ENCODE data around the gene RHOBTB1.
"Not testable (repeated sequence)": the region's sequence is repeated elsewhere in the genome, so short reads cannot be mapped to it uniquely, and the experiment has no call there.

RHOBTB1 gene

GRCh38 chr10:60975716-60976115 is 31.7 kb upstream of the RHOBTB1 start:
- POLR2A ChIA-PET = no interaction called here
- no peak for DNase-seq (ENCODE audit: extremely low spot score)
- no peak for TF ChIP-seq L3MBTL2 (conservative IDR thresholded peaks at IDR 0.05)
- no peak for TF ChIP-seq FOXM1 (IDR thresholded peaks at IDR 0.05; ENCODE audit: borderline replicate concordance)
- no peak for TF ChIP-seq CTBP1 (IDR thresholded peaks at IDR 0.05; ENCODE audit: borderline replicate concordance)
- no peak for TF ChIP-seq TARDBP (IDR thresholded peaks at IDR 0.05)
- TF ChIP-seq HDGF (IDR thresholded peaks at IDR 0.05; ENCODE audit: borderline replicate concordance) = no peak
- TF ChIP-seq FOXA1 (IDR thresholded peaks at IDR 0.05) = no peak
- CTCF ChIA-PET = no interaction called here

GRCh38 chr10:60974463-60975149 is 30.6 kb upstream of the RHOBTB1 start:
- POLR2A ChIA-PET = no interaction called here
- CTCF ChIA-PET = no interaction called here

GRCh38 chr10:60973086-60973485 is 29.1 kb upstream of the RHOBTB1 start:
- ChIA-PET POLR2A (no interaction called here), CTCF (no interaction called here)
- no peak for DNase-seq (ENCODE audit: extremely low spot score)
- TF ChIP-seq ZNF384 (IDR thresholded peaks at IDR 0.05) (no peak), NFRKB (IDR thresholded peaks at IDR 0.05) (no peak), BHLHE40 (IDR thresholded peaks at IDR 0.05; ENCODE audit: borderline replicate concordance) (no peak), ELF4 (IDR thresholded peaks at IDR 0.05) (no peak), CTBP1 (IDR thresholded peaks at IDR 0.05; ENCODE audit: borderline replicate concordance) (no peak), L3MBTL2 (conservative IDR thresholded peaks at IDR 0.05) (no peak), HDGF (IDR thresholded peaks at IDR 0.05; ENCODE audit: borderline replicate concordance) (no peak), SP1 (IDR thresholded peaks at IDR 0.05) (no peak), FOXM1 (IDR thresholded peaks at IDR 0.05; ENCODE audit: borderline replicate concordance) (no peak), SUZ12 (IDR thresholded peaks at IDR 0.05) (no peak), TARDBP (IDR thresholded peaks at IDR 0.05) (no peak), PKNOX1 (IDR thresholded peaks at IDR 0.05) (no peak), FOXK2 (IDR thresholded peaks at IDR 0.05) (no peak), ARNT (IDR thresholded peaks at IDR 0.05) (no peak), FOXA1 (IDR thresholded peaks at IDR 0.05) (no peak), LEF1 (IDR thresholded peaks at IDR 0.05; ENCODE audit: borderline replicate concordance) (no peak)

More at GRCh38 chr10:60974463-60975149, 30.6 kb upstream of the RHOBTB1 start:
- TF ChIP-seq LEF1 (IDR thresholded peaks at IDR 0.05; ENCODE audit: borderline replicate concordance) = no peak
- no peak for TF ChIP-seq FOXM1 (IDR thresholded peaks at IDR 0.05; ENCODE audit: borderline replicate concordance)
- no peak for TF ChIP-seq CTBP1 (IDR thresholded peaks at IDR 0.05; ENCODE audit: borderline replicate concordance)
- TF ChIP-seq ARNT (IDR thresholded peaks at IDR 0.05) = no peak
- DNase-seq (ENCODE audit: extremely low spot score) = no peak

- POLR2A ChIA-PET; CTCF ChIA-PET; DNase-seq (ENCODE audit: extremely low spot score): not testable (repeated sequence)
These were observed 28.2 kb upstream of the RHOBTB1 start for GRCh38 chr10:60972181-60972580.

- CTCF ChIA-PET = no interaction called here
- POLR2A ChIA-PET = no interaction called here
- TF ChIP-seq FOXK2 (IDR thresholded peaks at IDR 0.05) = no peak
- no peak for DNase-seq (ENCODE audit: extremely low spot score)
These were observed 26.5 kb upstream of the RHOBTB1 start for GRCh38 chr10:60970526-60970925.

GRCh38 chr10:60968504-60968903 is 24.5 kb upstream of the RHOBTB1 start:
- TF ChIP-seq PKNOX1 (IDR thresholded peaks at IDR 0.05) = no peak
- no peak for TF ChIP-seq ZNF384 (IDR thresholded peaks at IDR 0.05)
- TF ChIP-seq L3MBTL2 (conservative IDR thresholded peaks at IDR 0.05) = no peak
- TF ChIP-seq TARDBP (IDR thresholded peaks at IDR 0.05) = no peak
- no peak for TF ChIP-seq CTBP1 (IDR thresholded peaks at IDR 0.05; ENCODE audit: borderline replicate concordance)
- no peak for TF ChIP-seq SUZ12 (IDR thresholded peaks at IDR 0.05)
- TF ChIP-seq BHLHE40 (IDR thresholded peaks at IDR 0.05; ENCODE audit: borderline replicate concordance) = no peak
- no peak for TF ChIP-seq FOXM1 (IDR thresholded peaks at IDR 0.05; ENCODE audit: borderline replicate concordance)
- no peak for TF ChIP-seq ELF4 (IDR thresholded peaks at IDR 0.05)
- ChIA-PET POLR2A (no interaction called here), CTCF (no interaction called here)
- no peak for DNase-seq (ENCODE audit: extremely low spot score)

- no peak for TF ChIP-seq HDGF (IDR thresholded peaks at IDR 0.05; ENCODE audit: borderline replicate concordance)
- TF ChIP-seq NFRKB (IDR thresholded peaks at IDR 0.05) = no peak
- no peak for TF ChIP-seq BHLHE40 (IDR thresholded peaks at IDR 0.05; ENCODE audit: borderline replicate concordance)
- no peak for TF ChIP-seq FOXA1 (IDR thresholded peaks at IDR 0.05)
- TF ChIP-seq FOXM1 (IDR thresholded peaks at IDR 0.05; ENCODE audit: borderline replicate concordance) = no peak
- TF ChIP-seq FOXK2 (IDR thresholded peaks at IDR 0.05) = no peak
- no peak for TF ChIP-seq TARDBP (IDR thresholded peaks at IDR 0.05)
- TF ChIP-seq L3MBTL2 (conservative IDR thresholded peaks at IDR 0.05) = no peak
- no peak for TF ChIP-seq ELF4 (IDR thresholded peaks at IDR 0.05)
- TF ChIP-seq LEF1 (IDR thresholded peaks at IDR 0.05; ENCODE audit: borderline replicate concordance) = no peak
- TF ChIP-seq CTBP1 (IDR thresholded peaks at IDR 0.05; ENCODE audit: borderline replicate concordance) = no peak
- TF ChIP-seq ZNF384 (IDR thresholded peaks at IDR 0.05) = no peak
- TF ChIP-seq PKNOX1 (IDR thresholded peaks at IDR 0.05) = no peak
- TF ChIP-seq ARNT (IDR thresholded peaks at IDR 0.05) = no peak
- no peak for DNase-seq (ENCODE audit: extremely low spot score)
- ChIA-PET POLR2A (interaction anchor here (0.9 kb wide), 1 partner anchor 9 kb away, joined by 3 read pairs; no protein-coding TSS in a partner anchor), CTCF (no interaction called here)
These were observed 24.0 kb upstream of the RHOBTB1 start for GRCh38 chr10:60967854-60968484.
